ENCODE measurements around the gene MOSPD3. TPM values are rescaled to one million over a fixed set of nuclear protein-coding genes. Genes with fewer than 3 reads are reported as not detected.

MOSPD3 gene
- total and polyA plus RNA-seq, 2 donors (not counting 3 experiments of a cell fraction or from before 2014, with no cell fraction given), result 24.4 to 40.7 TPM

GRCh38 chr7:100603726-100604027, 8.7 kb upstream of the MOSPD3 start:
- intact Hi-C loops (cut with micrococcal nuclease) (loop anchor here (1.0 to 2.0 kb wide), 4 partner anchors 9 to 79 kb away; partner anchors contain the start of genes FBXO24, GNB2, LRCH4 and MOSPD3), dilution Hi-C loops (cut with MboI; ENCODE audit: extremely low pct_ligation_motif_present, low sequenced_read_pairs) (no loop called here)
- Histone ChIP-seq H3K4me3 (replicated peaks in 1 of 3; ENCODE audit: insufficient read depth in 1 of 3, low read depth in 1 of 3, low read length in 3 of 3) (peak overlapping the region in 1 of 3 experiments; percentile 28), H3K27ac (ENCODE audit: insufficient read depth, low read depth, low read length) (no peak overlapping the region), H3K36me3 (ENCODE audit: control insufficient read depth in 2 of 2, extremely low read depth in 1 of 2, insufficient read depth in 2 of 2, low read length in 2 of 2) (no peaks in the 10 kb centered on the region), H3K9me1 (replicated peaks; ENCODE audit: control insufficient read depth, extremely low read depth, insufficient read depth, low read length) (no peaks in the 10 kb centered on the region), H3K4me2 (ENCODE audit: insufficient read depth, low read length) (peak overlapping the region; percentile 42), H3K9ac (replicated peaks; ENCODE audit: extremely low read depth, insufficient read depth, low read length) (peak overlapping the region; percentile 16), H3K79me2 (ENCODE audit: control insufficient read depth, insufficient read depth, low read length) (no peaks in the 10 kb centered on the region), H3K27me3 (ENCODE audit: control insufficient read depth in 2 of 2, insufficient read depth in 2 of 2, low read length in 2 of 2) (no peaks in the 10 kb centered on the region), H2AFZ (ENCODE audit: low read depth, low read length) (peak overlapping the region; percentile 96), H3K4me1 (ENCODE audit: control insufficient read depth, extremely low read depth, insufficient read depth, low read length) (peaks cover 25% of the 10 kb centered on the region), H3K9me3 (replicated peaks; ENCODE audit: control insufficient read depth, insufficient read depth, low read length) (no peaks in the 10 kb centered on the region), H4K20me1 (replicated peaks; ENCODE audit: control insufficient read depth, extremely low read depth, insufficient read depth, low read length) (no peaks in the 10 kb centered on the region)
- BruUV-seq (replicated peaks), result no TSS peak
- FAIRE-seq, result no peak
- TF ChIP-seq CTCF (IDR thresholded peaks at IDR 0.05; ENCODE audit: extremely low read depth in 1 of 2, insufficient read depth in 1 of 2, low read depth in 1 of 2, low read length in 2 of 2) (no peak), EZH2 (IDR thresholded peaks at IDR 0.05; ENCODE audit: borderline replicate concordance, low read depth, low read length, severe bottlenecking) (no peak), POLR2A (IDR thresholded peaks at IDR 0.05; ENCODE audit: low read depth, low read length) (no peak), MYC (IDR thresholded peaks at IDR 0.05; ENCODE audit: low read depth, low read length) (no peak), FOS (IDR thresholded peaks at IDR 0.05; ENCODE audit: borderline replicate concordance, insufficient read depth, low read length) (no peak), GATA2 (IDR thresholded peaks at IDR 0.05; ENCODE audit: insufficient read depth, insufficient read length, low read depth, low read length) (no peak), MAX (IDR thresholded peaks at IDR 0.05; ENCODE audit: insufficient read depth, insufficient read length) (no peak), POLR2AphosphoS5 (IDR thresholded peaks at IDR 0.05; ENCODE audit: insufficient read depth, low read depth, low read length) (no peak), JUN (IDR thresholded peaks at IDR 0.05; ENCODE audit: borderline replicate concordance, insufficient read depth, insufficient read length, low read depth) (no peak)
- ChIA-PET CTCF (interaction anchor here (1.1 to 2.8 kb wide), 4 partner anchors 9 to 77 kb away, joined by 3 to 10 read pairs (median 4); partner anchors contain the start of genes FBXO24 and MOSPD3), POLR2A (no interaction called here)
- DNase-seq (ENCODE audit: low read depth, low spot score), result no peak

All from endothelial cell of umbilical vein (primary cell).